22Rv1 (cell line): ENCODE data around the gene PARP3.

Source experiments
- CTCF ChIP-seq: fragments of 450-650 bp; IDR thresholded peaks from 2 replicates; pipeline ENCODE4 v1.5.1; 2017; ENCODE audit warnings: mild to moderate bottlenecking
- ZFX ChIP-seq: fragments of 450-650 bp; IDR thresholded peaks from 2 replicates; pipeline ENCODE4 v1.6.1; 2017; ENCODE audit warnings: antibody characterized with exemption, borderline replicate concordance

GRCh38 chr3:51933471-51934138 is 8.6 kb upstream of the PARP3 start:
- TF ChIP-seq CTCF (no peak), ZFX (no peak)
